GM18498 (cell line): ENCODE measurements around the gene ARFGAP2.
"Not testable (repeated sequence)": the region's sequence is repeated elsewhere in the genome, so short reads cannot be mapped to it uniquely, and the experiment has no call there.

Source experiments
- ATAC-seq: cut with Tn5 transposase; IDR thresholded peaks from one replicate; pipeline ENCODE4 v1.9.1; 2021; ENCODE audit warnings: mild to moderate bottlenecking, moderate library complexity; ENCODE audit not compliant: unreplicated experiment

ARFGAP2 gene

DNA sequence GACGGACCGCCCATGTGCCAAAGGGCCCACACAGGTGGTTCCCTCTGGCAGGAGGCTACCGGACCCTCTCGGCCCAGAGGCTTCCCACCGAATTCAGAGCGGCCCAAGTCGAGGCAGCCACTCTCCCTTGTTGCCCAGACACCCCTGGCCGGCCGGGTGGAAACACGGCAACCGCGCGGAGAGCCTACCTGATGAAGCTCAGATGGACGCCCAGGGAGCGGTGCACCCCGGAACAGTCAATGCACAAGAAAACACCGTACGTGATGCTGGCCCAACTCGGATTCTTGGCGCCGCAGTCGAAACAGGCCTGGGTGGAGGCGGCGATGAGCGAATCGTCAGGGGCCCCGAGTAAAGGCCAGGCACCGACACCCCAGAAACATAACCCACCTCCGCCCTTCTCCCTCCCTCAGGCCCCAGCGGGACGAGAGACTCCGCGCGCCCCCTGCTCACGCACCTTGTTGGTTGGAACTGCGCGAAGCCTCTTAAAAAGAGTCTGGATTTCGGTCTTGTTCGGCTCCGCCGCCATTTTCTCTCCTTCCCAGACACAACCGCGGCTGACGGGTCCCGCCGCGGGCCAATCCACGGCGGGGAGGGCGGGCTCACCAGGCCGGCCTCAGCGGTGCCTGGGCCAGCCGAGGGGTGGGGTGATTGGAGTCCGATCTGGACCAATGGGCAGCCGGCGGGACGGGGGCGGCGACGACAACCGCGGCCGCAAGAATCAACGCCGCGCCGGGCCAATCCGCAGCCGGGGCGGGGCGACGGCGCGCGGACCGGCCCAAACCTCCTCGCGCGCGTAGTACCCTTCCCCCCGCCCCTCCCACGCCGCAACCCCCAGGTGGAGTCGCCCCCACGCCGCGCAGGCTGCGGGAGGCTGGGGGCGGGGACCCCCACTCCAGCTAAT is at the start of gene ARFGAP2:
Gene ARFGAP2 (minus strand): TSS at position 552 of the 901 bp plus-strand sequence. CDS start 26 bp downstream, at position 526.
- peak; percentile 93 for ATAC-seq

- ATAC-seq = peak; percentile 92
Observed at GRCh38 chr11:47225552-47226400, 49.1 kb upstream of the ARFGAP2 start.

DNA sequence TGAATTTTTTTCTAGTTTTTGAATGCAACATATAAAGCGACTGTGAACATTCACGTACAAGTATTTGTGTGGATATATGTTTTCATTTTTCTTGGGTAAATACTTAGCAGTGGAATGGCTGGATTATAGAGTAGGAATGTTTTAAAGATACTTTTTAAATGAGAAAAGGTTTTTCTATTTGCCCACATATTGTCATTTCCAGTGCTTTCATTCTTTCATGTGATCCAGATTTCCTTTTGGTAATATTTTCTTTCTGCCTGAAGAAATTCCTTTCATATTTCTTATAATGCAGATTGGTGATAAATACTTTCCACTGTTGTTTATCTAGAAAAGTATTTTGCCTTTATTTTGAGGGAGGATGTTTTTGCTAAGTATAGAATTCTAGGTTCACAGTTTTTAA is 46.0 kb upstream of the ARFGAP2 start:
- ATAC-seq = no peak

DNA sequence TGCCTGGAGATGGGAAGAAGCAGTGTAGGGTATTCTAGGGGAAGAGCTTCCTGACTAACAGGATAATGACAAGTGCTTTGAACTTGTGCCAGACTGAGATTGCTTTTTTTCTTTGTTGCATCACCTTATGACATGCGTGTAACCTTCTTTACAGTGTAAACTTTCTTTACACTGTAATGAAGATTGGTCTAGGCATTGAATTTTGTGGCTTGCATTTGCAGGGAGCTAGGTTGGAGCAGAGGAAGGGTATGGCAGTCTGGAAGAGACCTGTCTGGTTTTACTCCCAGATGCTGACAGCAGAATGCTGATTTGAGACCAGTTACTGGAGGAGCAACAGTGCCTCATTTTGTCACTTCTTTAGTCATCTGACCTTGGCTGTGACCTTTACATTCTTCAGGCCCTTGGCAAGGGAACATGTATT is 43.7 kb upstream of the ARFGAP2 start:
- no peak for ATAC-seq

DNA sequence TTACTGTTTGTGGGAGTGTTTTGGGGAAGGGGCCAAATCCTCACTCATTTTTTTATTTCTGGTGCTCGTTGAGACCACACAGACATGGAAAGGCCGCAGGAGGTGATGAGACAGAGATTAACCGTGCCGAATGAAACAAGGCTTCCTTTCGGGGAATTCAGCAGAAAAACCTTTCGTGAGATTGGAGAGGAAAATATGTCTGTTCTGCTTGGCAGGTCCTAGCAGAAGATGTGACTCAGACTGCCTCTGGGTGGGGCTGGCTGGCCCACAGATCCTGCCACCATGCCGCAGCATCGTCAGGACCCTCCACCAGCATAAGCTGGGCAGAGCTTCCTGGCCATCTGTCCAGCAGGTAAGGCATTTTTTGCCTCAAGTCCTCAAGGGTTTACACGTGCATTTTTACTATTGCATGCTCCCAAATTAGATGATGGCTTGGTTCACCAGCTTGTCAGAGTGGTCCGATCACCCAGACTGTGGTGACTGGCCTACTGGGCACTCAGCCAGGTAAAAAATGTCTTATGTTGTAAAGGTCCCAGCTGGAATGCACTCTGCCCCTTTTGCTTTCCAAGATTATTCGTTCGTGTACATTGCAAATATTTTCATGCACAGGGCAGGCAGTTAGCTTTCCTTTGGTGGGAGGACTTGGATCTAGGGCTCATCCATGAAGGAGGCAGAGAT is 39.6 kb upstream of the ARFGAP2 start:
- ATAC-seq = peak; percentile 26

GRCh38 chr11:47215366-47215910 is 38.8 kb upstream of the ARFGAP2 start:
- ATAC-seq = no peak

GRCh38 chr11:47213950-47214565 is 37.4 kb upstream of the ARFGAP2 start:
- peak; percentile 79 for ATAC-seq

DNA sequence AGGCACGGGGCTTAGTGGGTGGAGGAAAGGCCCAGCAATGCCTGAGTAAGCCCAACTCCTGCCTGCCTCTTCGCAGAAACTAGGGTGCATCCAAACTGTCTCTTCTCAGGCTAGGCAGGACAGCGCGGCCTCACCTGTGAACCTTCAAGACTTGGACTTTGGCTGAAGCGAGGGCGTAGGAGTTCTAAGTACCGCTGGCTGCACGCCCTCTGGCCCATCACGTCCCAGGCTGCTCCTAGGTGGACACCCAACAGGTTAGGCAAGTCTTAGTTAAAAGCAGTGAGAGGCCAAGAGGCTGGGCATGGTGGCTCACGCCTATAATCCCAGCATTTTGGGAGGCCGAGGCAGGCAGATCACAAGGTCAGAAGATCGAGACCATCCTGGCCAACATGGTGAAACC is 36.3 kb upstream of the ARFGAP2 start:
- no peak for ATAC-seq

GRCh38 chr11:47208628-47209027 is 31.9 kb upstream of the ARFGAP2 start:
- ATAC-seq = no peak

- not testable (repeated sequence) for ATAC-seq
Observed at GRCh38 chr11:47208008-47208552, 31.4 kb upstream of the ARFGAP2 start.

- ATAC-seq = no peak
Observed at GRCh38 chr11:47207459-47207858, 30.8 kb upstream of the ARFGAP2 start.

DNA sequence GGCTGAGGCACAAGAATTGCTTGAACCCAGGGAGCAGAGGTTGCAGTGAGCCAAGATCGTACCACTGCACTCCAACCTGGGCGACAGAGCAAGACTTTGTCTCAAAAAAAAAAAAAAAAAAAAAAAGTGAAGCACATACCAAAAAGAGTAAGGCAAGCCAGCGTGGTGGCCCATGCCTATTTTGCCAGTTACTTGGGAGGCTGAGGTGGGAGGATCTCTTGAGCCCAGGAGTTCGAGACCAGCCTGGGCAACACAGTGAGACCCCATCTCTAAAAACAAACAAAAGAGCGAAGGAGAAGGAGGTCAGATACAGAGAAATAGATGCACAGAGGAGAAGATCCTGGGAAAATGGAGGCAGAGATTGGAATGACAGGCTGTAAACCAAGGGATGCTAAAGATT is 29.9 kb upstream of the ARFGAP2 start:
- ATAC-seq = not testable (repeated sequence)

GRCh38 chr11:47204637-47204989 is 27.9 kb upstream of the ARFGAP2 start:
- no peak for ATAC-seq

- ATAC-seq = no peak
Observed at GRCh38 chr11:47202576-47202975, 25.9 kb upstream of the ARFGAP2 start.

DNA sequence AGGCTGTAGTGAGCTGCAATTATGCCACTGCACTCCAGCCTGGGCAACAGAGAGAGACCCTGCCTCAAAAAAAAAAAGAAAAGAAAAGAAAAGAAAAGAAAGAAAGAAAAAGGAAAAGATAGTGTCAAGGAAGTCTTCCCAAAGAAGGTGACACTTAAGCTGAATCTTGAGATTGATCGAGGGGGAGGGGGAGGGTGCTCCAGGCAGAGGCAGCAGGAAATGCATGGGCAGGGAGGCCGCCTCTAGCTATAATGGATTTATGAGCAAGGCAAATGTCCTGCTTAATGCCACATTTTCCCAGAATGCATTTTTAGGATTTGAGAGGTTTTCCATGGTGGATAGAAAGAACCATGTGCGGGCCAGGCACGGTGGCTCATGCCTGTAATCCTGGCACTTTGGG is 24.3 kb upstream of the ARFGAP2 start:
- ATAC-seq = no peak

GRCh38 chr11:47198161-47198560 is 21.5 kb upstream of the ARFGAP2 start:
- ATAC-seq = not testable (repeated sequence)

DNA sequence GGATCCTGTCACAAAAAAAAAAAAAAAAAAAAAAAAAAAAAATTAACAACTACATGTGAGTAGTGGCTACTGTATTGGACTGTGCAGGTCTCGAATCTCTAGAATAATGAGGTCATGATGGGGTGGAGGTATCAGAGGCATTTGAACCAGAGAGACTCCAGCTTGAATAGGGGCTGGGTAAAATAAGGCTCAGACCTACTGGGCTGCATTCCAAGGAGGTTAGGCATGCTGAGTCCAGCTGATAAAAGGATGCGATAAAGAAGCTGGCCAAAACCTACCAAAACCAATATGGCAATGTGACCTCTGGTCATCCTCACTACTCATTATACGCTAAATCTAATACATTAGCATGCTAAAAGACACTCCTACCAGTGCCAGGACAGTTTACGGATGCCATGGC is 15.4 kb upstream of the ARFGAP2 start:
- ATAC-seq = no peak

- ATAC-seq = not testable (repeated sequence)
Observed at GRCh38 chr11:47191137-47191536, 14.5 kb upstream of the ARFGAP2 start.

- no peak for ATAC-seq
Observed at GRCh38 chr11:47189100-47189834, 12.6 kb upstream of the ARFGAP2 start.
